Liver (tissue), 9 donors: ENCODE results near the gene ZNF627. TPM values are rescaled to one million over a fixed set of nuclear protein-coding genes. Genes with fewer than 3 reads are reported as not detected.
"Not testable (repeated sequence)": the region's sequence is repeated elsewhere in the genome, so short reads cannot be mapped to it uniquely, and the experiment has no call there.

Experiments
- DNase-seq: peaks from one replicate; pipeline ENCODE4 v3.0.0-alpha.2; 2017; ENCODE audit warnings: low spot score
- H3K27ac ChIP-seq, 2 donors: one replicate each; pipeline ENCODE4 v1.7.0; 2013; ENCODE audit warnings: inconsistent platforms in 2 of 2, low read length in 2 of 2, control low read depth in 1 of 2, low read depth in 1 of 2, mild to moderate bottlenecking in 1 of 2
- H3K27me3 ChIP-seq, 4 donors: one replicate each; pipeline versions ENCODE4 v1.6.1 to v1.7.0; 2013; ENCODE audit warnings: low read length in 3 of 4, inconsistent platforms in 1 of 4, mild to moderate bottlenecking in 1 of 4, moderate library complexity in 1 of 4; ENCODE audit not compliant: control insufficient read depth in 4 of 4, insufficient read depth in 4 of 4
- H3K36me3 ChIP-seq, 4 donors: one replicate each; pipeline versions ENCODE4 v1.6.1 to v1.7.0; 2013; ENCODE audit warnings: low read length in 3 of 4, mild to moderate bottlenecking in 3 of 4, low read depth in 1 of 4, moderate library complexity in 1 of 4; ENCODE audit not compliant: control insufficient read depth in 4 of 4, insufficient read depth in 3 of 4
- H3K4me1 ChIP-seq, 4 donors: one replicate each; pipeline versions ENCODE4 v1.6.1 to v1.7.0; 2013; ENCODE audit warnings: low read length in 3 of 4, mild to moderate bottlenecking in 3 of 4, moderate library complexity in 1 of 4; ENCODE audit not compliant: control insufficient read depth in 4 of 4, insufficient read depth in 4 of 4
- H3K4me3 ChIP-seq, 3 donors: one replicate each; pipeline versions ENCODE4 v1.6.1 to v1.7.0; 2013; ENCODE audit warnings: low read length in 3 of 3, control low read depth in 1 of 3, low read depth in 1 of 3, mild to moderate bottlenecking in 1 of 3
- H3K9ac ChIP-seq, 2 donors: one replicate each; pipeline ENCODE4 v1.7.0; 2013; ENCODE audit warnings: low read length in 2 of 2, mild to moderate bottlenecking in 2 of 2, moderate library complexity in 2 of 2, control low read depth in 1 of 2, low read depth in 1 of 2
- H3K9me3 ChIP-seq, 4 donors: one replicate each; pipeline versions ENCODE4 v1.6.1 to v1.7.0; 2013; ENCODE audit warnings: low read length in 3 of 4; ENCODE audit not compliant: control insufficient read depth in 4 of 4
- CTCF ChIP-seq: fragments of 150-350 bp; IDR thresholded peaks from 2 replicates; pipeline ENCODE4 v1.5.1; 2017; ENCODE audit warnings: improper control_type of control experiment, low read depth, low read length; ENCODE audit not compliant: missing input control
- FOXA1 ChIP-seq: IDR thresholded peaks from 2 replicates; pipeline ENCODE4 v1.6.1; 2016; ENCODE audit warnings: antibody characterized with exemption
- GABPA ChIP-seq, 2 donors: IDR thresholded peaks in 1 of 2; conservative IDR thresholded peaks in 1 of 2; 2 replicates each; pipeline ENCODE4 v1.6.1; 2016; ENCODE audit warnings: antibody characterized with exemption in 2 of 2, mild to moderate bottlenecking in 1 of 2, moderate library complexity in 1 of 2
- HNF4G ChIP-seq: IDR thresholded peaks from 2 replicates; pipeline ENCODE4 v1.6.1; 2016; ENCODE audit warnings: antibody characterized with exemption
- MAX ChIP-seq: IDR thresholded peaks from 2 replicates; pipeline ENCODE4 v1.6.1; 2016; ENCODE audit warnings: antibody characterized with exemption
- NR2F2 ChIP-seq: IDR thresholded peaks from 2 replicates; pipeline ENCODE4 v1.6.1; 2016; ENCODE audit warnings: antibody characterized with exemption
- RAD21 ChIP-seq, 2 donors: IDR thresholded peaks; 2 replicates each; pipeline ENCODE4 v1.6.1; 2016; ENCODE audit warnings: antibody characterized with exemption in 2 of 2, mild to moderate bottlenecking in 2 of 2
- SP1 ChIP-seq: IDR thresholded peaks from 2 replicates; pipeline ENCODE4 v1.6.1; 2018; ENCODE audit warnings: antibody characterized with exemption, mild to moderate bottlenecking
- TAF1 ChIP-seq: conservative IDR thresholded peaks from 2 replicates; pipeline ENCODE4 v1.6.1; 2016; ENCODE audit warnings: antibody characterized with exemption, mild to moderate bottlenecking
- WGBS: extraction: QIAGEN DNeasy Blood & Tissue Kit; methylation state at CpG from one replicate; pipeline ENCODE4 v1.1.7; 2013; 5-methylcytosine and 5-hydroxymethylcytosine counted together
- polyA plus RNA-seq, 2 donors: library from polyadenylated mRNA; stranded (reverse) in 1 of 2; unstranded in 1 of 2; fragments of 200-250 nt in 1 of 2; fragments of >200 nt in 1 of 2; fragmentation: Nextera tagmentation in 1 of 2; extraction: Ambion mirVana in 1 of 2; gene quantifications; one replicate each; pipeline versions ENCODE4 v1.2.1 to v1.2.3, GENCODE V29; 2013 to 2015
- total RNA-seq, 2 donors: library from RNA; depleted of rRNA; stranded (reverse); fragments of >200 nt; gene quantifications; one replicate each; pipeline ENCODE4 v1.2.3, GENCODE V29; 2014
- TF ChIP-seq, protein P1 (sequence below): IDR thresholded peaks from 2 replicates; pipeline ENCODE4 v1.6.1; 2016; ENCODE audit warnings: antibody characterized with exemption
- donor health status: healthy.
- donor health status: healthy.
- donor health status: healthy.
- donor health status: healthy.
- donor health status: healthy.

ZNF627 gene
- total and polyA plus RNA-seq, 4 donors, result 3.2 to 9.6 (median 5.4) TPM

DNA sequence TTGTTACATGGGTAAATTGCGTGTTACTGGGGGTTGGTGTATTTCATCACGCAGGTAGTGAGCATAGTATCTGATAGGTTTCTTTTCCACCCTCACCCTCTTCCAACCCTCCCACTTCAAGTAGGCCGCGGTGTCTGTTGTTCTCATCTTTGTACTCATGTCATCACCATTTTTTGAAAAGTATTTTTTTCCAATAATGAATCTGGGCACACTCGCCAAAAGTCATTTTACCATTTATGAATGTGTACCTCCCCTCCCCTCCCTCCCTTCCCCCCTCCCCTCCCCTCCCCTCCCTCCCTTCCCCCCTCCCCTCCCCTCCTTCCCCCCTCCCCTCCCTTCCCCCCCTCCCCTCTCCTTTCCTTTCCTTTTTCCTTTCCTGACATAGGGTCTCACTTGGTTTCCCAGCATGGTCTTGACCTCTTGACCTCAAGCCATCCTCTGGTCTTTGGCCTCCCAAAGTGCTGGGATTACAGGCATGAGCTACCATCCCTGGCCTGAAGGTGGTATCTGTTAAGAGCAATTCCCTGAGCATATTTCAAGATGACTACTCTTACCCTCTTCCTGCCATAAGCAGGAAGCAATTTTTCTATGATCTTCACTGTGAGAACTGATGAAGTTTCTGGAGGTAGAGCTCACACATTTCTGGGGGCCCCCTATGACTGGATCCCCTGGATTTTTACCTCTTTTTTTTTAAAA, 15.7 kb downstream of the ZNF627 start:
- Histone ChIP-seq H3K4me1 (no peaks in the 10 kb centered on the region), H3K27ac (no peak overlapping the region), H3K9ac (no peak overlapping the region), H3K4me3 (no peak overlapping the region), H3K27me3 (no peaks in the 10 kb centered on the region), H3K9me3 (peaks cover 13 to 19% (median 17%) of the 10 kb centered on the region in 4 donors), H3K36me3 (peaks cover 13 to 34% (median 28%) of the 10 kb centered on the region in 4 donors)
- TF ChIP-seq RAD21 (IDR thresholded peaks at IDR 0.05), result peak in 1 of 2 donors; percentile 35
- TF ChIP-seq, protein P1, sequence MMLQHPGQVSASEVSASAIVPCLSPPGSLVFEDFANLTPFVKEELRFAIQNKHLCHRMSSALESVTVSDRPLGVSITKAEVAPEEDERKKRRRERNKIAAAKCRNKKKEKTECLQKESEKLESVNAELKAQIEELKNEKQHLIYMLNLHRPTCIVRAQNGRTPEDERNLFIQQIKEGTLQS, result no peak
- no peak for DNase-seq
- 98% methylated on average over 5 of the region's 5 CpGs for WGBS

- 98% methylated on average over 19 of the region's 19 CpGs for WGBS
- TF ChIP-seq HNF4G (no peak), FOXA1 (no peak), MAX (no peak), CTCF (no peak), SP1 (no peak), RAD21 (IDR thresholded peaks at IDR 0.05) (no peak)
- no peak overlapping the region for H3K9ac ChIP-seq
- no peaks in the 10 kb centered on the region for H3K27me3 ChIP-seq
- no peaks in the 10 kb centered on the region for H3K4me1 ChIP-seq
- H3K36me3 ChIP-seq, result peaks cover 13 to 57% (median 50%) of the 10 kb centered on the region in 4 donors
- H3K27ac ChIP-seq, result no peak overlapping the region
- peak overlapping the region in 2 of 3 donors; percentile 37 to 46 for H3K4me3 ChIP-seq
- H3K9me3 ChIP-seq, result peaks cover 19 to 24% (median 21%) of the 10 kb centered on the region in 4 donors
- DNase-seq, result no peak
Measured at GRCh38 chr19:11617180-11618062, 20.1 kb downstream of the ZNF627 start.

- DNase-seq, result no peak
- H3K9me3 ChIP-seq, result peaks cover 18 to 24% (median 21%) of the 10 kb centered on the region in 4 donors
- H3K27ac ChIP-seq, result no peak overlapping the region
- TF ChIP-seq GABPA (IDR thresholded peaks at IDR 0.05 in 1 of 2, conservative IDR thresholded peaks at IDR 0.05 in 1 of 2) (no peak), TAF1 (no peak), NR2F2 (no peak)
- H3K9ac ChIP-seq, result no peak overlapping the region
- no peak overlapping the region for H3K4me3 ChIP-seq
- H3K36me3 ChIP-seq, result peaks cover 13 to 47% (median 42%) of the 10 kb centered on the region in 4 donors
- WGBS, result 84% methylated on average over 4 of the region's 4 CpGs
- H3K4me1 ChIP-seq, result peaks cover 0 to 11% (median 5%) of the 10 kb centered on the region in 4 donors
- no peaks in the 10 kb centered on the region for H3K27me3 ChIP-seq
Measured at GRCh38 chr19:11620553-11620952, 23.3 kb downstream of the ZNF627 start.

DNA sequence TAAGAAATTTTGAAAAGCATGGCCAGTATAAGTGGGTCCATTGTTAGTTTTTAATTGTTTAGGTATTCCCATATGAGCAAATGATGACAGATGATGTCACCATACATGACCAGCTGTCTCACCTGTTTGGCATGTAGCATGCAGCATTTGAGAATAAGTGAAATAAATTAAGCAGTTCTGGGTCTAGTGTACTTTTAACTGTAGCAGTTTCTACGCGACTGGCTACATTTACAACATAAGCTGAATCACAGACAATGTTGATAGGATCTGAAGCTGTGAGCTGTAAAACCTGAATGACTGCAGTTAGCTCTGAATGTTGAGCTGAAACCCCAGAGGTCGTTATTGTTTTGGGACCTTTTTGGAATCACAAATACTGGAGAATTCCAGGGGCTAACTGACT, 25.1 kb downstream of the ZNF627 start:
- not testable (repeated sequence) for H3K4me3 ChIP-seq, DNase-seq, H3K27ac ChIP-seq, H3K27me3 ChIP-seq, H3K9ac ChIP-seq
- WGBS, result 57% methylated on average over 3 of the region's 3 CpGs
- H3K36me3 ChIP-seq, result peaks cover 2 to 29% (median 28%) of the 10 kb centered on the region in 4 donors
- H3K9me3 ChIP-seq, result peaks cover 6 to 11% (median 10%) of the 10 kb centered on the region in 4 donors
- peaks cover 1 to 11% (median 6%) of the 10 kb centered on the region in 4 donors for H3K4me1 ChIP-seq
